HT1080 (cell line): ENCODE results near the gene GNA12. TPM values are rescaled to one million over a fixed set of nuclear protein-coding genes. Genes with fewer than 3 reads are reported as not detected.

Source experiments
- DNase-seq: peaks from one replicate; pipeline ENCODE4 v3.0.0-alpha.2; 2015; ENCODE audit warnings: low read depth
- polyA plus RNA-seq, 2 experiments: library from polyadenylated mRNA; depleted of rRNA; stranded (reverse); fragments of >200 nt; gene quantifications; 2 replicates each; pipeline ENCODE4 v1.2.3, GENCODE V29; 2015
- total RNA-seq: library from RNA; depleted of rRNA; stranded (reverse); fragments of >200 nt; shearing (Covaris generic); gene quantifications from 2 replicates; pipeline ENCODE4 v1.2.3, GENCODE V29; 2014; rRNA removed

GNA12 gene, protein sequence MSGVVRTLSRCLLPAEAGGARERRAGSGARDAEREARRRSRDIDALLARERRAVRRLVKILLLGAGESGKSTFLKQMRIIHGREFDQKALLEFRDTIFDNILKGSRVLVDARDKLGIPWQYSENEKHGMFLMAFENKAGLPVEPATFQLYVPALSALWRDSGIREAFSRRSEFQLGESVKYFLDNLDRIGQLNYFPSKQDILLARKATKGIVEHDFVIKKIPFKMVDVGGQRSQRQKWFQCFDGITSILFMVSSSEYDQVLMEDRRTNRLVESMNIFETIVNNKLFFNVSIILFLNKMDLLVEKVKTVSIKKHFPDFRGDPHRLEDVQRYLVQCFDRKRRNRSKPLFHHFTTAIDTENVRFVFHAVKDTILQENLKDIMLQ
- total RNA-seq, result 10.1 and 25.1 TPM in 2 replicates
- polyA plus RNA-seq (2015; cell fraction: cytosol; rRNA removed), result 54.8 and 66.0 TPM in 2 replicates
- polyA plus RNA-seq (2015; cell fraction: nucleus; rRNA removed), result 25.6 and 26.7 TPM in 2 replicates

- DNase-seq, result peak; percentile 98
These were observed at the start of gene GNA12 for GRCh38 chr7:2844153-2845033. TSS of gene GNA12 (minus strand) at chr7:2844308. CDS start at chr7:2844161, 147 bp downstream.

DNA sequence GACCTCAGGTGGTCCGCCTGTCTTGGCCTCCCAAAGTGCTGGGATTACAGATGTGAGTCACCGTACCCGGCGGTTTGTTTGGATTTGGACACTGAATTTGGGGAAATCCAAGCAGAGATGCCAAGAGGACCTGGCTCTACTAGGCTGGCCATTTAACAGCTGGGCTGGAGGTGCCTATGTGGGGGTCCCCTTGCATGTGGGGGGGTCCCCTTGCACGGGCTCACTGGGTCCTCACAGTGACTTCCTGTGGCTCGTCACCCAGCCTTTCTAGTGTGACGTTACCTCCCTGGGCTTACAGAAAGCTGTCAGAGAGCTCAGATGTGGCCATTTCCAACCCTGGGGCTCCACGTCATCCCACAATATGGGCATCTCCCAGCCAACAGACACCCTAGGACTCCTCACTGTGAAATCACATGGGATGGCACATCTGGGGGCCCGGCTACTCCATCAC lies 49.3 kb upstream of the GNA12 start:
- DNase-seq, result no peak

DNA sequence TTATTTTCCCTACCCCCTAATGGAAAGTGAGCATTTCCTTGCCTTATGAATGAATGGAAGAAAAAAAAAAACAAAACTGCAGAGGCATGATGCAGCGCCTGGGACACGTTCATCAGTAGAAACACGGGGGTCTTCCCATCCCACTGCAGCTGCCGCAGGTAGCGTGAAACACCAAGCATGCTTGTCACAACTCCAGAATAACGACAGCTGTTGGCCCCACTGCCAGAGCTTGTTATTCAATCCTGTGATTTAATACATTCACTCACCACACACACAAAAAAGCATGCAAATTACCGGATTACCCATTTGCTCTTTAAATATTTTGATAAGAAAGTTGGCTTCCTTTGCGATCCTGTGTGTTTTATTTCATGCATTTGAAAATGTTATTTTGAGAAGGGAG lies 48.4 kb upstream of the GNA12 start:
- no peak for DNase-seq

DNA sequence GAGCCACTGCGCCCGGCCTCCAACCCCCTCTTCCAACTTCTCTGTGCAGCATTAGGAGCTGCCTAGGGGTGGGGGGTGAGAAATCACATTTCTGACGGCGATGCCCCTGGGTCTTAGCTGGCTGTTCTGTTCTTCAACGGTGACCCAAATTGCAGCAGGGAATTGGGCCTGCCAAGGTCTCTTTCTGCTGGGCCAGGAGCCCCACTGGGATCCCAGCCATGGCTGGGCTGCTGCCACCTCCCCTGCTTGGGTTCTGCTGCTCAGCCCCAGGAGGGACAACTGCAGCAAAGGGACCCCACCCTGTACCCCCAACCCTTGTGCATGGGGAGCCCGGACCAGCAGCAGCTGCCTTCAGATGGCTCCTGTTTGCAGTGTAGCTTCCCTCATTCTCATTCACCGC lies 43.7 kb upstream of the GNA12 start:
- DNase-seq, result no peak

GRCh38 chr7:2886900-2887299 lies 42.8 kb upstream of the GNA12 start:
- peak; percentile 68 for DNase-seq

DNA sequence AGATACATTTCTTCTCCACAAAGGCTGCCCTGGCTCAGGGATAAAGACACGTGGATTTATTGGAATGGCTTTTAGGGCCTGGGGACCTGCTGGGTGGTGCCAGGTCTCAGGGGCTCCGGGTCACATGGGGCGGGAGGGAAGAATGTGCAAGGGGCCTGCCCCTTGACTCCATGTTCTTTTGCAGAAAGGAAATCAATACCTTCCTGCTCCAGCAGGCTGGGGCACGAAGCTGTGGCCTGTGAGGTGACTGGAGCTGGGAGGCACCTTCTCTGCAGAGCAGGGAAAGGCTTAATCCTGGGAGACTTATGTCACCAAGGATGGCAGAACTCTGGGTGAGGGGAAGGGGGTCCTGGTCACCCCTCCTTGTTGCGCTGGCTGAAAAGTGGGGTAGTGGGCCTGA lies 42.3 kb upstream of the GNA12 start:
- DNase-seq, result no peak

DNA sequence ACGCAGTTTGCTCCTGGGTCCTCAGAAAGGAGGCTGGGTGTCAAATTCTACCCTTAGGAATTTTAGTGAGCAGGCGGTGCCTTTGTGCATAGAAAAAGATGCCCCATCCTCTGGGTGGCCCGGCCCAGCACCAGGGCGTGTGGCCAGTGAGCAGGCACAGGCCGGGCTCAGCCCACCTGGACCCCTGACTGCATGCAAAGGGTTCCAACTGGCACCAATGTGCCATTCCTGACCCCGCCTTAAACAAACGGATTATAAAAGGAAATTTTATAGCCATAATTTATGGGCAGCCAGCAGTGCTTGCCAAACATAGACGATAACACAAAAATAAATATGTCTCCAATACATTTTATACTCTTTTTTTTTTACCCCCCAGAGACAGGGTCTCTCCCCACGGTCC lies 40.1 kb upstream of the GNA12 start:
- no peak for DNase-seq

DNA sequence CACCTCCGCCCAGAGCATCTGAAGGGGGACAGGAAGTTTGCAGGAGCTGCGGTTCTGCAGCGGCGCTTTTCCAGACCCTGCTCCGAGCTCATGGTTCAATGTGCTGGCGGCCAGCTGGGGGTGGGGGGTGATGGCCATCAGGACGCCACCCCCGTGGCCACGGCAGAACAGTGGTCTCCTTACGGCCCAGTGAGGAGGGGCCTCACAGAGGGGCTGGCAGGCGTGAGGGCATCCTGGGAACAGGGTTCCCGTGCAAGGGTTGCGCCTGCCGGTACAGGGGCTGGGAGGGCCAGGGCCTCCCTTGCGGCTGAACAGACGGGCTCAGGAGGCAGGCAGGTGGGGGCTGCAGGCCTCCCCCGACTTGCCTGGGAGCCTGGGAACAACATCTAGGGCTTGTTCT lies 39.0 kb upstream of the GNA12 start:
- DNase-seq, result no peak

GRCh38 chr7:2882111-2882510 lies 38.0 kb upstream of the GNA12 start:
- DNase-seq, result no peak

GRCh38 chr7:2880874-2881533 lies 36.9 kb upstream of the GNA12 start:
- DNase-seq, result no peak

DNA sequence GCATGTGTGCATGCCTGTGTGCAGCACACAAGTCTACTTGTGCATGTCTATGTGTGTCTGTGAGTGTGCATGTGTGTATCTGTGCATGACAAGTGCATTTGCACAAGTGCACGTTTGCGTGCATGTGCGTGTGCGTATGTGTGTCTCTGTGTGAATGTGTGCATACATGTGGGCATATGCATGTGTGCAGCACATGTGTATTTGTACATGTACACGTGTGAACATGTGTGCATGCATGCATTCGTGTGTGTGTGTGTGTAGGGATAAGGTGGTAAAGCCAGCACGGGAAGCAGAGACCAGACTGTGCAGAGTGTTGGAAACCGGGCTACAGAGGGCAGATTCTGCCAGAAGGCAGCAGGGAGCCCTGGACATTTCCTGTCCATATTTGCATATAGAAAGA lies 35.9 kb upstream of the GNA12 start:
- DNase-seq, result no peak

DNA sequence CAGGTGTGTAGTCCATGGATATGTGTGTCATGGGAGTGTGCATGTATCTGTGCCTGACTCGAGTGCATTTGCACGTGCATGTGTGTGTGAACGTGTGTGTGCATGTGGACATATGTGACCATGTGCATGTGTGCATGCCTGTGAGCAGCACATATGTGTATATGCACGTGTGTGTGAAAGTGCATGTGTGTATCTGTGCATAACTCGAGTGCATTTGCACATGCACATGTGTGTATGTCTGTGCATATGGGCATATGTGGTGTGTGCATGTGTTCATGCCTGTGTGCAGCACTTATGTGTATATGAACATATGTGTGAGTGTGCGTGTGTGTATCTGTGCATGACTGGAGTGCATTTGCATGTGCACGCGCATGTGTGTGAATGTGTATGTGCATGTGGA lies 35.2 kb upstream of the GNA12 start:
- no peak for DNase-seq

DNA sequence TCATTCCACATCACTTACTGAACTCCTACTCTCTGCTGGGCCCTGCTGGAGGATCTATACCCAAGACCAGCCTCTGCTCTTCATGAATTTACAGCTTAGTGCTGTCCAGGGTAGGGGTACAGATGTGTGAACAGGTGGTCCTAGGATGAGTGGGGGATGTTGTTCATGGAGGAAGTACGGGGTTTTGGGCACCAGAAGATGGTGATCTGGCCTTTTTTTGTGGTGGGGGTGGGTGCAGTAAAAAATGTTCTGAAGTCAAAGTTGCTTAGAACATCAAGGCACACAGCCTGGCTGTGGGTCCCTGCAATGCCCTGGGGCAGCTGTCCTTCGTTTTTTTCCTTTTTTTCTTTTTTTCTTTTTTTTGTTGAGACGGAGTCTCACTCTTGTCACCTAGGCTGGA lies 34.2 kb upstream of the GNA12 start:
- no peak for DNase-seq

GRCh38 chr7:2876031-2876731 lies 32.1 kb upstream of the GNA12 start:
- peak; percentile 94 for DNase-seq

DNA sequence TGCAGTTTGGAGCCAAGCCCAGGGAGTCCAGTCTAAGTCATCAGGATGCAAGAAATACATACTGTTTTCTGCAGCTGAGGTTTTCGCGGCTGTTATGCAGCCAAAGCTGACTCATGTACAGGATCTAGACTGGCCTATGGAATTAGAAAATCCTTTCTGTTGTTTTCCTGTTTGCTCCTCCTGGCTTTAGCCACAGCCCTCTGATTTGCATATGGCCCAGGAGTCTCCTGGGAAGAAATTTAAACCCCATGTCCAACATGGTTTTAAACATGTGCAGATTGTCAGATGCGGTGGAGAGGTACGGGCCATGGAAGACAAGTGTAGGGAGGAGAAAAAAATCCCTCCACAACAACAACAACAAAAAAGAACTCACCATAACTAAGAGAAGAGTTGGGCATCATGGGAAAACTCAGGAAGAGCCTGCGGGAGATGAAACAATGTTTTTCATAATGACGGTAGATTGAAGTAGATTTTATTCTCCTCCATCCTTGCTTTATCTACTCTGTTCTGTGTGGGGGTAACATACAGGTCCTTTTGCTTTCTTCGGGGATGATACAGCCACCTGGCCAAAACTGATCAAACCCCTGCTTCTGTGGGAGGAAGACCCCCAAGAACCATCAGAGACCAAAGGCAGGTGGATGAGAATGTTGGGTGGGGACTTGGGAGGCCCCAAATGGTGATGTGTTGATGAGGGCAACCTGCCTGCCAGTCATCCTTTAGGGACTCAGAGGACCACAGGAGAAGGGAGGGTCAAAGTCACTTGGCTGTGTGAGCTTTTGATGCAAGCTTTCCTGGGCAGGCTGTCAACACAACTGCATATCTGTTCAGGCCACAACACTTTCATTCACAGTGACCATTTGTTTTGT lies 29.8 kb upstream of the GNA12 start:
- peak; percentile 97 for DNase-seq

GRCh38 chr7:2873146-2873545 lies 29.0 kb upstream of the GNA12 start:
- no peak for DNase-seq

DNA sequence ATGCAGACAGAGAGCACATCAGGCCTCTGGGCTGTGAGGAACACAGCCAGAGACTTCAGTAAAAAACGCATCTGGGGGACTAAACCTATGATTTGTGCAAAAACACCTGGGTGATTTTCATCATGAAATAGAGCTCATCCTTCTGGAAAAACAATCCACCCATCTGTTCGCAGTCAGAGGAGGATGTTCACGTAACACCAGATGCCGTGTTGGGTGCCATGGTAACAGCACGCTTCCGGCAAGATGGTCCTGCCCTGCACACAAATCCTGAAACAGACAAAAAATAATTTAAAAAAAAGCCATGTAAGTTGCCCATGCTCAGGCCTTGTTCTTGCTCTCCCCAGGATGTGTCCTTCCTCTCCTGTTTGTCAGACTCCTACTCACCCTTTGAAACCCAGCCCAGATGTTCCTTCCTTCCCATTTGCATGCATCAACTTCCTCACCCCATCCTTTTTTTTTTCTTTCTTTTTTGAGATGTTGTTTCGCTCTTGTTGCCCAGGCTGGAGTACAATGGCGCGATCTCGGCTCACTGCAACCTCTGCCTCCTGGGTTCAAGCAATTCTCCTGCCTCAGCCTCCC lies 28.3 kb upstream of the GNA12 start:
- DNase-seq, result no peak

- DNase-seq, result peak; percentile 61
These were observed 26.4 kb upstream of the GNA12 start for GRCh38 chr7:2870471-2870931.

GRCh38 chr7:2869981-2870380 lies 25.9 kb upstream of the GNA12 start:
- DNase-seq, result no peak

DNA sequence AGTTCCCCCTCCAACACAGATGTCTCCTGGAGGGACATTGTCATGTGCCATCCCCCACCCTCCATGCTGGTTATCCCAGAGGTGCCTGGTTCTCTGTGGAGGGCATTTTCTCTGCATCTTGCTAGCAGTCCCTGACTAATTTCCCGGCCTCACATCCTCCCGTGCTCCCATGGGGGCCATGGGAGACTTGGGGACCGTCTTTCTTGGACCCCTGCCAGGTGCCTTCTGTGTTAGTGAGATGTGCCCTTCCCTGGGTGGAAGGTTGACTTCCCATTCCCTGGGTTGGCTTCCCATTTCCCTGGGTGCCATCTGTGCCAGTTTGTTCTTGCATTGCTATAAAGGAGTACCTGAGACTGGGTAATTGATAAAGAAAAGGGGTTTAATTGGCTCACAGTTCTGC lies 22.5 kb upstream of the GNA12 start:
- no peak for DNase-seq
